ENCODE results near the gene SCN2A.

Gene SCN2A

GRCh38 chr2:165214093-165214492 lies 25.1 kb upstream of the SCN2A start:
- Histone ChIP-seq H3K4me1 (ENCODE audit: insufficient read depth, low read length) (no peaks in the 10 kb centered on the region), H3K4me3 (ENCODE audit: low read length) (no peak overlapping the region), H3K9ac (ENCODE audit: low read depth, low read length) (no peak overlapping the region), H3K9me3 (ENCODE audit: insufficient read depth, low read depth, low read length) (no peaks in the 10 kb centered on the region), H3K27me3 (ENCODE audit: insufficient read depth, low read length) (no peaks in the 10 kb centered on the region), H3K36me3 (ENCODE audit: insufficient read depth, low read length) (no peaks in the 10 kb centered on the region), H3K27ac (ENCODE audit: low read depth, low read length) (no peak overlapping the region)
- 91% methylated on average over 1 of the region's 1 CpG for WGBS

GRCh38 chr2:165219481-165219880 lies 19.7 kb upstream of the SCN2A start:
- Histone ChIP-seq H3K4me1 (ENCODE audit: insufficient read depth, low read length) (no peaks in the 10 kb centered on the region), H3K27me3 (ENCODE audit: insufficient read depth, low read length) (no peaks in the 10 kb centered on the region), H3K27ac (ENCODE audit: low read depth, low read length) (no peak overlapping the region), H3K4me3 (ENCODE audit: low read length) (no peak overlapping the region), H3K9ac (ENCODE audit: low read depth, low read length) (no peak overlapping the region), H3K9me3 (ENCODE audit: insufficient read depth, low read depth, low read length) (no peaks in the 10 kb centered on the region), H3K36me3 (ENCODE audit: insufficient read depth, low read length) (no peaks in the 10 kb centered on the region)
- 73% methylated on average over 3 of the region's 3 CpGs for WGBS

GRCh38 chr2:165224941-165225340 lies 14.3 kb upstream of the SCN2A start:
- Histone ChIP-seq H3K9ac (ENCODE audit: low read depth, low read length) (no peak overlapping the region), H3K9me3 (ENCODE audit: insufficient read depth, low read depth, low read length) (no peaks in the 10 kb centered on the region), H3K4me3 (ENCODE audit: low read length) (no peak overlapping the region), H3K36me3 (ENCODE audit: insufficient read depth, low read length) (no peaks in the 10 kb centered on the region), H3K27ac (ENCODE audit: low read depth, low read length) (no peak overlapping the region), H3K4me1 (ENCODE audit: insufficient read depth, low read length) (no peaks in the 10 kb centered on the region), H3K27me3 (ENCODE audit: insufficient read depth, low read length) (no peaks in the 10 kb centered on the region)
- WGBS: 100% methylated on average over 1 of the region's 1 CpG

DNA sequence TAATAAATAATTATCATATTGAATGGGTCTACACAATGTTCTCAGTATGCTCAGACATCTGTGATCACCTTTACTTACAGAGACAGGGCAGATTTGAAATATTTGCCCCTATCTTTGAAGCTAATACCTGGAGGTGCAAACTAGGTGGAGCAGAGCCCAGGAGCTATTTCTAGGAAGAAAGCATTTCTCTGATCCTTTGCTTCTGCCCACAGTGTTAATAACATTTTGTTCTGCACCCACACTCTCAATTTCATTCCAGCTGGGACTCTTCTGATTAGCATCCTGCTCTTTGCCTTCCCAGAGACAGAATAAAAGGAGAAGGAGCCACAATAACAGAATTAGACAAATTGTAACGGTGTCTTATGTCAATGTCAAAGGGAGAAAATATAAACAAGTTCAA lies 11.6 kb upstream of the SCN2A start:
- Histone ChIP-seq H3K9ac (ENCODE audit: low read depth, low read length) (no peak overlapping the region), H3K4me3 (ENCODE audit: low read length) (no peak overlapping the region), H3K27ac (ENCODE audit: low read depth, low read length) (no peak overlapping the region), H3K27me3 (ENCODE audit: insufficient read depth, low read length) (no peaks in the 10 kb centered on the region), H3K36me3 (ENCODE audit: insufficient read depth, low read length) (no peaks in the 10 kb centered on the region), H3K4me1 (ENCODE audit: insufficient read depth, low read length) (no peaks in the 10 kb centered on the region), H3K9me3 (ENCODE audit: insufficient read depth, low read depth, low read length) (no peaks in the 10 kb centered on the region)
- WGBS: 100% methylated on average over 1 of the region's 1 CpG

- no peaks in the 10 kb centered on the region for H3K27me3 ChIP-seq (ENCODE audit: insufficient read depth, low read length)
- H3K4me1 ChIP-seq (ENCODE audit: insufficient read depth, low read length): no peaks in the 10 kb centered on the region
- no peaks in the 10 kb centered on the region for H3K36me3 ChIP-seq (ENCODE audit: insufficient read depth, low read length)
- no peak overlapping the region for H3K27ac ChIP-seq (ENCODE audit: low read depth, low read length)
- no peak overlapping the region for H3K4me3 ChIP-seq (ENCODE audit: low read length)
- H3K9me3 ChIP-seq (ENCODE audit: insufficient read depth, low read depth, low read length): no peaks in the 10 kb centered on the region
- WGBS: 73% methylated on average over 2 of the region's 2 CpGs
- no peak overlapping the region for H3K9ac ChIP-seq (ENCODE audit: low read depth, low read length)
Measured at GRCh38 chr2:165237056-165237455, 2.2 kb upstream of the SCN2A start.

DNA sequence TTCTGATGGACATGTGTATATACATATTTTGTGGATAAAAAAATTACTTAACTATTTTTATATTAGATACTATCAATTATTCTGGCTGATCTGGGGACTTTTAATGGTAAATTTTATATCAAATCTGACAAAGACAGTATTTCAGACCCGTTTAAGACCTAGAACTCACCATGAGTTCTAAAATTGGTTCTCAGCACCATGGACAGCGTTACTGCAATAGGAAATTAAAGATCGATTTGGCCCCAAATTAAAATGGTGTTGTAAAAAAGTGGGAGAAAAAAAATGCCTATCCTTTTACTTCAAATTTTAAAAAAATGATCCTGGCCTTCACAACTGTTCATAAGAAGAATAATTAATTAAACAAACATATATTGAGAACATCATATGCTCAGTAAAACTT lies 919 bp upstream of the SCN2A start:
- Histone ChIP-seq H3K4me1 (ENCODE audit: insufficient read depth, low read length) (no peaks in the 10 kb centered on the region), H3K27ac (ENCODE audit: low read depth, low read length) (no peak overlapping the region), H3K9me3 (ENCODE audit: insufficient read depth, low read depth, low read length) (no peaks in the 10 kb centered on the region), H3K36me3 (ENCODE audit: insufficient read depth, low read length) (no peaks in the 10 kb centered on the region), H3K4me3 (ENCODE audit: low read length) (no peak overlapping the region), H3K9ac (ENCODE audit: low read depth, low read length) (no peak overlapping the region), H3K27me3 (ENCODE audit: insufficient read depth, low read length) (no peaks in the 10 kb centered on the region)
- 16% methylated on average over 3 of the region's 3 CpGs for WGBS

- Histone ChIP-seq H3K4me1 (ENCODE audit: insufficient read depth, low read length) (no peaks in the 10 kb centered on the region), H3K27me3 (ENCODE audit: insufficient read depth, low read length) (no peaks in the 10 kb centered on the region), H3K27ac (ENCODE audit: low read depth, low read length) (no peak overlapping the region), H3K9ac (ENCODE audit: low read depth, low read length) (no peak overlapping the region), H3K36me3 (ENCODE audit: insufficient read depth, low read length) (no peaks in the 10 kb centered on the region), H3K4me3 (ENCODE audit: low read length) (no peak overlapping the region), H3K9me3 (ENCODE audit: insufficient read depth, low read depth, low read length) (no peaks in the 10 kb centered on the region)
- WGBS: 94% methylated on average over 1 of the region's 4 CpGs
Measured at GRCh38 chr2:165239856-165240515, 772 bp downstream of the SCN2A start.

DNA sequence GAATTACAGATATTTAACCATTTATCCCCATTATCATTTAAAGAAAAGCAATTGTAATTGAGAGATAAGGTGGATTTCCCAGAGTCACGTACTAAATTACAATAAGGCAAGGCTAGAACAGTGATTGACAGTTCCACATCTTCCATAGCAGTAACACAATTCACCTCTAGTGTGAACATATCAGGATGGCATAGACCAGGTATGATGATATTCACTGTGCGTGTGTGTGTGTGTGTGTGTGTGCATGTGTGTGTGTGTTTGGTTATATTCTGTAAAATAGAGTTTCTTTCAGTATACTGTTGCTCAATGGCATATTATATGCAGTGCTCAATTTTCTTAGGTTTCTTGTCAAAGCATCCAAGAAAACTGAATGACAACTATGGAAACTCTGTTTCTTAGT lies 1.7 kb downstream of the SCN2A start:
- 100% methylated on average over 1 of the region's 2 CpGs for WGBS

GRCh38 chr2:165245081-165245793 lies 6.0 kb downstream of the SCN2A start:
- Histone ChIP-seq H3K9ac (ENCODE audit: low read depth, low read length) (no peak overlapping the region), H3K27ac (ENCODE audit: low read depth, low read length) (no peak overlapping the region), H3K4me1 (ENCODE audit: insufficient read depth, low read length) (no peaks in the 10 kb centered on the region), H3K9me3 (ENCODE audit: insufficient read depth, low read depth, low read length) (no peaks in the 10 kb centered on the region), H3K4me3 (ENCODE audit: low read length) (no peak overlapping the region), H3K27me3 (ENCODE audit: insufficient read depth, low read length) (no peaks in the 10 kb centered on the region), H3K36me3 (ENCODE audit: insufficient read depth, low read length) (no peaks in the 10 kb centered on the region)
- 71% methylated on average over 5 of the region's 5 CpGs for WGBS

More for the DNA sequence above, 1.7 kb downstream of the SCN2A start:
- Histone ChIP-seq H3K36me3 (ENCODE audit: insufficient read depth, low read length) (no peaks in the 10 kb centered on the region), H3K27me3 (ENCODE audit: insufficient read depth, low read length) (no peaks in the 10 kb centered on the region), H3K4me3 (ENCODE audit: low read length) (no peak overlapping the region), H3K9me3 (ENCODE audit: insufficient read depth, low read depth, low read length) (no peaks in the 10 kb centered on the region), H3K27ac (ENCODE audit: low read depth, low read length) (no peak overlapping the region), H3K4me1 (ENCODE audit: insufficient read depth, low read length) (no peaks in the 10 kb centered on the region), H3K9ac (ENCODE audit: low read depth, low read length) (no peak overlapping the region)

- Histone ChIP-seq H3K9me3 (ENCODE audit: insufficient read depth, low read depth, low read length) (no peaks in the 10 kb centered on the region), H3K27ac (ENCODE audit: low read depth, low read length) (no peak overlapping the region), H3K36me3 (ENCODE audit: insufficient read depth, low read length) (no peaks in the 10 kb centered on the region), H3K9ac (ENCODE audit: low read depth, low read length) (no peak overlapping the region), H3K27me3 (ENCODE audit: insufficient read depth, low read length) (no peaks in the 10 kb centered on the region), H3K4me3 (ENCODE audit: low read length) (no peak overlapping the region), H3K4me1 (ENCODE audit: insufficient read depth, low read length) (no peaks in the 10 kb centered on the region)
- WGBS: 74% methylated on average over 2 of the region's 2 CpGs
Measured at GRCh38 chr2:165248238-165248637, 9.0 kb downstream of the SCN2A start.

GRCh38 chr2:165251366-165251765 lies 12.2 kb downstream of the SCN2A start:
- Histone ChIP-seq H3K36me3 (ENCODE audit: insufficient read depth, low read length) (no peaks in the 10 kb centered on the region), H3K9ac (ENCODE audit: low read depth, low read length) (no peak overlapping the region), H3K4me3 (ENCODE audit: low read length) (no peak overlapping the region), H3K27ac (ENCODE audit: low read depth, low read length) (no peak overlapping the region), H3K4me1 (ENCODE audit: insufficient read depth, low read length) (no peaks in the 10 kb centered on the region), H3K27me3 (ENCODE audit: insufficient read depth, low read length) (no peaks in the 10 kb centered on the region), H3K9me3 (ENCODE audit: insufficient read depth, low read depth, low read length) (no peaks in the 10 kb centered on the region)
- WGBS: 94% methylated on average over 4 of the region's 4 CpGs
